Activated CD4-positive, alpha-beta T cell treated with anti-CD3 and anti-CD28 coated beads for 48 hours (primary cell): ENCODE results near the gene ST8SIA1.

Experiments used
- DNase-seq: peaks from one replicate; pipeline ENCODE4 v3.0.0-alpha.2; 2020

Gene ST8SIA1

DNA sequence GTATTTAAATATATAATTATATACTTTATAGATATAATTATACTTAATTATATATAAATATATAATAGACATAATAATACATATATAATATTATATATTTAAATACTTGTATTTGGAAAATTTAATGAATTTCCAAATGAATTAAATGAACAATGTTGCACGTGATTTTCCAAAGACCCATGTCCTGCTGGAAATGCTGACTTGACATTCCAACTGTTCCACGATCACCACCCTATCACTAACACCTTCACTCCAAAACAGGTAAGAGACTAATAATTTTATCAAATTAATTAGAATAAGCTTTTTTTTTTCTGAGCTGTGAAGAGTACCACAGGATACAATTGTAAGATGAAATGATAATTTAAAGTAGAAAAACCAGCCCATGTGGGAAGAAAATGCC lies 103.4 kb downstream of the ST8SIA1 start:
- DNase-seq, result no peak

GRCh38 chr12:22230280-22230794 lies 104.2 kb downstream of the ST8SIA1 start:
- DNase-seq, result no peak

GRCh38 chr12:22229652-22230279 lies 104.7 kb downstream of the ST8SIA1 start:
- no peak for DNase-seq

DNA sequence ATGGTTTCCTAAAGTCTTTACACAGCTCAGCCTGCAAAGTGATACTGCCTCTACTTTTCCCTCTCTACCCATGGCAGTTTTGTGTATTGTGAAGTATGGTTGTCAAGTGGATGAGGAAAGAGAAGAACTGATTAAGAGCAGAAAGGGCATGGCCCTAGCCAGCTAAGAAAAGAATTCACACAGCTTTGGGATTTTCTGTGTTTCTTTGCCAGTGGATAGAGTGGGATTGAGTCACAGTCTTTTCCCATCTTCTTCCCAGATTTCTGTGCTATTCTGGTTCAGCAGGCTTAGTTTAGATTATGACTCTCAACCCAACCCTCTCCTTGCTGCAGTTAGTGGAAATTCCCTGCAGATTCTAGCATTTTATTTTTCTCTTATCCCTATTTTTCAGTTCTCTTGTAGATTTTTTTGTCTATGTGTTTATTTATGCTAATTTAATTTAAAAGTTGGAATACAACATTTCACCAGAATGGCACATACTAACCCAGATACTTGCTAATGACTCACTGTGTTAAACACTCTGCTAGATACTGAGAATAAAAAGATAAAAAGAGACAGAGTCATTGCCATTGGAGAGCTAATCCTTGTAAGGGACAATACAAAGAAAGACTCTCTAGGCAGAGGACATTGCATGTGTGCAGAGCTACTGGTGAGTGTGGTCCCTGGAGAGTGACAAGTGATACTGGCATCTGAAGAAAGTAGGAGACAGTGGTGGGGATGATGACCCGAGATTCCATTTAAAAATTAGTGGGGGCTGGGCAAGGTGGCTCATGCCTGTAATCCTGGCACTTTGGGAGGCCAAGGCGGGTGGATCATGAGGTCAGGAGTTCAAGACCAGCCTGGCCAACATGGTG lies 106.3 kb downstream of the ST8SIA1 start:
- no peak for DNase-seq

DNA sequence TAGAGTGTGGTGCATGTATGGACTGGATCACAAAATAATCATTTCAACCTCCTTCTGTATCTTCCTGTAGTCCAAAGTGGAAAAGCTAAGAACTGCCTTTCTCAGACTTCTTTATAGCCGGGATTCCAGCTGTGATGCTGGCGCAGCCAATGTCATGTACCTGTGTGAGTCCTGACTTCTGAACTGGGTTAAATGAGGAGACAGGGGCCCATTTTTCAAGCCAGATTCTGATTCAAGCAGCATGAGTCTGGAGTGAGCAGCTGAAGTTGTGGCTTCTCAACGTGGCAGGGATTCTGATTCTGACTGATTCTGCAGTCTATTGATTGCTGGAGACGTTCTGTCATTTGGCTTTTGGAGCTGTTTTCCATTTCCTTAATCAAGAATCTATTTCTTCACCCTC lies 111.2 kb downstream of the ST8SIA1 start:
- DNase-seq, result no peak

DNA sequence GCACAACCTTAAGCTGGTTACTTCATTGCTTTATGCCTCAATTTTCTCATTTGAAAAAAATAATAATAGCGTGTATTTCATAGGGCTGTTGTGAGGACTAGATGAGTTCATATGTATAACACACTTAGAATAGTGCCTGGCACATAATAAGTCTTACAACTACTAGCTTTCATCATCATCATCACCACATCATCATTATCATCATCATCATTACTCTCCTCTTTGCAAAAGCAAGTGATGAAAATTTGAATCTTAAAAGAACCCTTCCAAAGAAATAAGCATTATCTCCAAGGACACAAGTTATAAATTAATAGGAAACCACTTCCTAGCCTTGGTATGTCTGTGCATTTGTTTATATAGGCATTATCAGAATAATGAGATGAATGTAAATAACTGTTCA lies 117.0 kb downstream of the ST8SIA1 start:
- DNase-seq, result no peak

GRCh38 chr12:22215467-22216253 lies 118.8 kb downstream of the ST8SIA1 start:
- no peak for DNase-seq

GRCh38 chr12:22211128-22211527 lies 123.4 kb downstream of the ST8SIA1 start:
- DNase-seq, result no peak

DNA sequence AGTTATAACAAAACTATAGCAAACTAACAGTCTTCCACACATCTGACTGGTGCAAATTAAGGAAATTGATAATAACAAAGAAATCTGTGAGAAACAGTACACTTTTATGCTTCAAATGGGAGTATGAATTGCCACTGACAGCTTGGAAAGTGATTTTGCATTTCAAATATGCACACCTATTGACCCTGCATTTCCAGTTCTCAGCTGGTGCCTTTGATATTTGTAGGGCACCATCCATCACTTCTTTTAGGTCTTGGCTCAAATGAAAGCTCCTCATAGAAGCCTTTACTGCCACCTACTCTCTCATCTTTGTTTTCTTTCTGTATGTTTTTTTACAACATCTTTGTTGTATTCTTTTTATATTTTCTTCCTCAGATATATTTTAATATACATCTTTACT lies 125.1 kb downstream of the ST8SIA1 start:
- DNase-seq, result no peak

GRCh38 chr12:22206111-22206728 lies 128.3 kb downstream of the ST8SIA1 start:
- no peak for DNase-seq

- DNase-seq, result no peak
These were observed 130.1 kb downstream of the ST8SIA1 start for GRCh38 chr12:22204391-22204790.

GRCh38 chr12:22202847-22203246 lies 131.7 kb downstream of the ST8SIA1 start:
- DNase-seq, result no peak

- DNase-seq, result no peak
These were observed 133.4 kb downstream of the ST8SIA1 start for GRCh38 chr12:22201101-22201500.

DNA sequence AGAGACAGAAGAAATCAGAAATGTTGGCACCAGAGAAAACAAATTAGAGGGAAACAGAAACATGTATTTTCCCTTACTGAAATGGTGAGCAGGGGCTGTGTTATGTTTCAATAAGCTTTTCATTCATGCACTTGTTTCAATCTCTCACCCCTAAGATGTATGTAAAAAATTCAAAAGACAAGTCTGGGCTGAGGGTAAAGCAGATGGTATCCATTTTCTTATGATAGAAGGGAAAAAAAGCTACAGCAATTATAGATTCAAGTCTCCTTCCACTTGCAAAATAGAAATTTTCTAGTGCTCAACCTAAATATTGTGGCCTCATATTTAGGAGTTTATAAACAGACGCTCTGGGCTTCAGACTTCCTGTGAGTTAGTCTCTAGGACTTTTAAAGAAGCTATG lies 138.3 kb downstream of the ST8SIA1 start:
- DNase-seq, result no peak

GRCh38 chr12:22190969-22191368 lies 143.5 kb downstream of the ST8SIA1 start:
- no peak for DNase-seq

GRCh38 chr12:22188431-22188830 lies 146.1 kb downstream of the ST8SIA1 start:
- no peak for DNase-seq

DNA sequence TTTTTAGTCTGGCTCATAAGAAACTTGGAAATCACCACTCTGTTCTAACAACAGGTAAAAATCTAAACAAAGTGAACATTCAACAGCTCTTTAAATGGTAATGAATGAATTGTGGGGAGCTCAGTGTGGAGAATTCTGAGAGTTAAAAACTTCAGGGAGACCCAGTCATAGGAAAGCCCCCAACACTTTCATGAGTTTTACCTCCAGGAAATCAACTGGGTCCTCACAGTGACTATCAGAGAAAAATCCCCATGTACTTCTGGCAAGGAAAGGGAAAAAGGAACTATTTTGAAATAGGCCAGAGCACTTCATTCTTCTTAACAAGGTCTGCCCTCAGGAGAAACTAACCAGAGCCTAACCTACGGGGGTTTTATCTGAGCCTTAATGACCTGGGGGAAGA lies 153.8 kb downstream of the ST8SIA1 start:
- no peak for DNase-seq

DNA sequence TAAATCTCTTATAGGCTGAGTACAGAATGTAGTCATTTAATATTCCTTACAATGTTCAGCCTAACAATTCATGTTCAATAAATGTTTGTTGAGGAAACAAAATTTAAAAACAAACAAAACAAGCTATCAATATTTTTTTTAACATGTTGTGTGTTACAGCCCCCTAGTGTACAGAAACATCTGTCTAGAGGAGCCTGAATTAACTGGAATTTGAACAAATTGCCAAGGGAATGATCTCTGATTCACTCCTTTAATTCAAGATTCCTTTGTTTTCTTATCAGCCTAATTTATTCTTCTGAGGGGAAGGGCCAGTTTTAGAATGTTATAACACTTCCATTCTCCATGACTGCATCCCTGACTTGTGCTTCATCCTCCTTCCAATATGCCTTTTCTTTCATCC lies 161.3 kb downstream of the ST8SIA1 start:
- no peak for DNase-seq

GRCh38 chr12:22172501-22172900 lies 162.0 kb downstream of the ST8SIA1 start:
- no peak for DNase-seq

DNA sequence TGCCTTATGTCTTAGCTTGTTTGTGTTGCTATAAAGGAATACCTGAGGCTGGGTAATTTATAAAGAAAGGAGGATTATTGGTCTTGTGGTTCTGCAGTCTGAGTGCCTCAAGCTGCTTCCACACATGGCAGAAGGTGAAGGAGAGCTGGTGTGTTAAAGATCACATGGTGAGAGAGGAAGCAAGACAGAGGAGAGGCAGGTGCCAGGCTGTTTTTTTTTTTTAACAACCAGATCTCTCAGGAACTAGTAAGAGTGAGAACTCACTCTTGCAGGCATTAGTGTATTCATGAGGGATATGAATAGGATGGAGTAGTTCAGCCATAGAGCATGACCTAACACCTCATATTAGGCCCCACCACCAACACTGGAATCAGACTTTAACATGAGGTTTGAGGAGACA lies 165.1 kb downstream of the ST8SIA1 start:
- no peak for DNase-seq

DNA sequence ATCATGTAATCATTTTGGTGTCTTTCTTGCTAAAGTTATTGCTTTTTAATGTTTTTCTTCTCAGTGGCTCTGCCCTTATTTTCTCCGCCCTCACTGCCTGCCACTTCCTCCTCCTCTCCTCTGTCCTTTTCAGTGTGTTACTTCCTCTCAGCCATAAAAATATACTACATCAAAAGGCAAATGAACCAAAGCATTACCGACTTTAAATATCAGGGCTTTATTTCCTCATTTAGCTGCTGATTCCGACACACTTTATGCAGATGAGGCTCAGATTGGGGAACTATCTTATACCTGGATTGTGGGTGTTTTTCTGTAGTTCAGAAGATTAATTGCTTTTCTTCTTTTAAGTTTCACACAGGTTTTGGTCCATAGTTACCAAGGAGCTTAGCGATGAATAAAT lies 170.4 kb downstream of the ST8SIA1 start:
- no peak for DNase-seq

GRCh38 chr12:22163594-22163993 lies 170.9 kb downstream of the ST8SIA1 start:
- no peak for DNase-seq

- no peak for DNase-seq
These were observed 174.0 kb downstream of the ST8SIA1 start for GRCh38 chr12:22160396-22161003.
